ENCODE data around the gene TERT.

The TERT gene

DNA sequence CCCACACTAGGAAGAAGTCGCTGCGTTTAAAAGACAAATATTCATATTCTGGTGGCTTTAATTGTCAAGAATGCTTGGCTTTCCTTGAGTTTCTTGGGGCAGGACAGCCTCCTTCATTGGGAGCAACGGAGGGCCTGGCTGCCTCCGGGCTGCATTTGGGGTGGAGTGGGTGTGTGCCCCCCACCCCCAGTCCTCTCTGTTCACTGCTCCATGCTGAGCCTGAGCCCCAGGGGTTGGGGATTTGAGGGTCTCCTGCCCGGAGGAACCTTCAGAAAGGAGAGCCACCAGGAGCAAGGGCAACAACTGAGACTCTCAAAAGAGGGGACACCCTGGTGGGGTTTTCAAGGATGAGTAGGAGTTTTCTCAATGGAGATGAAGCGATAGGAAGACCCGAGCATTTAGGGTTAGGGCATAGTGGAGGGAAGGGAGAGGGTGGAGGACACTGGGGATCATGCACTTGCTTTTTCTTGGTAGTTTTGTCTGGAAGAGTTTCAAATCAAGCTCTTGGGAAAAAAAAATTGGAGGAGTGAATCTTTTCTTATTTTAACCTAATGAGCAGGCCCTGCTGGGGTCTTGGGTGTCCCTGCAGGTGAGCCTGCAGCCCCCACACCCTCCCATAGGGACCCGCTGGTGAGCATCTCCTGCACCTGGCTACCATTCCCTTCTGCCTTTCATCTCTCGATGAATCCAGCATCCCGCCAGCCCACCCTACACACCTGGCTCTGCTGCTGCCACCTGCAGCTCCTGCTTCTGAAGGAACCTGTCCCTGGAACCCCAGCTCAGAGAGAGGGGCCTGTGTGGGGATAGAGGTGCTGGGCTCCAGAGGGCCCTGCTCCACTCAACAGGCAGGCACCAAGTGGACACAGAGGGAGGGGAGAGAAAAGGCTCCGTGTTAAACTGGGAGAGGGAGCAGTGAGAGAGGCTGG, 89.3 kb downstream of the TERT start:
- no peak for DNase-seq (ENCODE audit: low read depth)
- H3K4me3 ChIP-seq (ENCODE audit: low read depth, low read length): no peak overlapping the region
- TF ChIP-seq, protein P1, sequence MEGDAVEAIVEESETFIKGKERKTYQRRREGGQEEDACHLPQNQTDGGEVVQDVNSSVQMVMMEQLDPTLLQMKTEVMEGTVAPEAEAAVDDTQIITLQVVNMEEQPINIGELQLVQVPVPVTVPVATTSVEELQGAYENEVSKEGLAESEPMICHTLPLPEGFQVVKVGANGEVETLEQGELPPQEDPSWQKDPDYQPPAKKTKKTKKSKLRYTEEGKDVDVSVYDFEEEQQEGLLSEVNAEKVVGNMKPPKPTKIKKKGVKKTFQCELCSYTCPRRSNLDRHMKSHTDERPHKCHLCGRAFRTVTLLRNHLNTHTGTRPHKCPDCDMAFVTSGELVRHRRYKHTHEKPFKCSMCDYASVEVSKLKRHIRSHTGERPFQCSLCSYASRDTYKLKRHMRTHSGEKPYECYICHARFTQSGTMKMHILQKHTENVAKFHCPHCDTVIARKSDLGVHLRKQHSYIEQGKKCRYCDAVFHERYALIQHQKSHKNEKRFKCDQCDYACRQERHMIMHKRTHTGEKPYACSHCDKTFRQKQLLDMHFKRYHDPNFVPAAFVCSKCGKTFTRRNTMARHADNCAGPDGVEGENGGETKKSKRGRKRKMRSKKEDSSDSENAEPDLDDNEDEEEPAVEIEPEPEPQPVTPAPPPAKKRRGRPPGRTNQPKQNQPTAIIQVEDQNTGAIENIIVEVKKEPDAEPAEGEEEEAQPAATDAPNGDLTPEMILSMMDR (IDR thresholded peaks at IDR 0.05; ENCODE audit: control insufficient read depth, extremely low read depth, insufficient read depth): no peak

DNA sequence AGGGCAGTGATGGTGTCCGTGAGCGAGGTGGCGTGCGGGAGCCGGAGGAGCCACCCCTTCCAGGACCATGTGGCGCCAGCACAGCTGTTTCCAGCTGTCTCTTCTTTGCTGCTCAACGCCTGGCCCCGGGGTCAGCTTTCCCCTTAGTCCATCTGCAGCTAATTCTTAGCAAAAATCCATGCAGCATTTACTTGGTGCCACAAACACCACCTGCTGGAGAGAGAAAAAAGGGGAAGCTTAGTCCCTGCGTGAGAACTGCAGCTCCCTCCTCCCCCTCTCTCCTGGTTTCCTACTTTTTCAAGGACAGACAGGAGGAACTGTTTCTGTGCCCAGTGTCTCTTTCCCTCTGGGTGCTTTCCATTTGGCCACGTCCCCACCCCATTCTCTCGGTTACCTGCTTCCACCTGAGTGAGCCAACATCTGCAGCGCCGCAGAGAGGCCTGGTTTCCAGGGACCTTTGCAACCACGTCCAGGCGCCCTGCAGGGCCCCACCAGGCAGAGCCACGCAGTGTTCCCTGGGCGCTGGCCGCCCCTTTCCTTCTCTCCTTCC, 90.1 kb downstream of the TERT start:
- peak; percentile 33 for DNase-seq (ENCODE audit: low read depth)
- TF ChIP-seq, protein P1 (IDR thresholded peaks at IDR 0.05; ENCODE audit: control insufficient read depth, extremely low read depth, insufficient read depth): peak; percentile 42
- H3K4me3 ChIP-seq (ENCODE audit: low read depth, low read length): no peak overlapping the region

DNA sequence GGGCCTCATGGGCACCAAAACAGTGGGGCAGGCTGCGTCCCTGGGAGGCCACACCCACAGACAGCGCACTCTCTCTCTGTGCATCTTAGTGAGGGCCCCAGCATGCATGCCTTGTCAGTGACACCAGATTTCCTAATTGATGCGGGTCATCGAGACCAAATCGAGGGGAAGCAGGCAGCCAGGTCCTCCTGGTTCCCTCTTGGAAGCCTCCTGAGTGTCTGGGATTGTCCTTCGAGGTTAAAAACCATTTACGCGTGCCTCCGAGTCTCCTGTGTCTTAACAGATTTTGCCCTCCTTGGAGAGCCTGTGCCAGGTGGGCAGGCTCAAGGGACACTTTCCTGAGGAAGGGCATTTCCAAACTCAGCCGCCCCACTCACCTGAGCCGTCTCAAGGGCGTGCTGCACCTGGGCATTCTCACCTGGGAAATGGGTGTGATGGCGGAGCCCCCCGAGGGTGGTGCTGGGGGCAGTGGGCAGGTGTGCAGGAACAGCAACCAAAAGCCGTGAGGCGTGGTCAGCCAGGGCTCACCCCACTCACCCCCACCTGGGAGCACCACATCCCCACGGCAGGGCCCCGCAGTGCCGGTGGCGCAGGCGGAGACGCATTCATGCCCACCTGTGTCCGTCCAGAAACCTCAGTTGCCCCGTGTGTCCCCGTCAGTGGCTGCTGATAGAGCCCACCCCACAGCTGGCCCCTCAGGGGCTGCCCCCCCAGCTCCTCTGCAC, 90.7 kb downstream of the TERT start:
- DNase-seq (ENCODE audit: low read depth): no peak
- H3K4me3 ChIP-seq (ENCODE audit: low read depth, low read length): no peak overlapping the region
- TF ChIP-seq, protein P1 (IDR thresholded peaks at IDR 0.05; ENCODE audit: control insufficient read depth, extremely low read depth, insufficient read depth): no peak

DNA sequence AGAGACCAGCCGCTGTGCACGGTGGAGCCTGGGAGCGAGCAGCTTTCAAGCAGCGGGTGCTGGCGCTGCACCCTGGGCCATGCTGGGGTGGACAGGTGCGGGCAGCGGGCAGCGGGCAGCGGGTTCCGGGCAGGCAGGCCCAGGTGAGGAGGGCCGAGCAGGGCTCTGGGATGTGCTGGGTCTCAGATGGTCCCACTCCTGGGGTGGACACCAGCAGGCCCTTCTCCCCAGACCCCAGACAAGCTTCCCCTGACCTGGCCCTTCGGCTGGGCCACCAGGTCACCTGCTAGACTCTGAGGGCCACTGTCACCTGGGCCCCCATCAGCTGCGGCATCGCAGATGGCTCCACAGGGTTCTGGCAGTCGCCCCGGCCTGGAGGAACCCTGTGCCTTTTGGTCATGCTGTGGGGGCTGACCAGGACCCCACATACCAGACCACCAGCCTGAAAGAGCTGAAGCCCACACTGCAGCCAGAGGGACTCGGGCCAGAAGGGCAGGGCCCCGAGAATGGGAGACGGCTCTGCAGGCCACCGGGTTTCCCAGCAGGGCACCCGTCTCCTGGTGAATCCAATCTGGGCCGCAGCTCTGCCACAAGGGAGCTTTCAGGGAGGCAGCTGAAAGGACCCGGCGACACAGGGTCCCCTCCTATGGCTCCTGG, 91.4 kb downstream of the TERT start:
- DNase-seq (ENCODE audit: low read depth): no peak
- no peak overlapping the region for H3K4me3 ChIP-seq (ENCODE audit: low read depth, low read length)
- TF ChIP-seq, protein P1 (IDR thresholded peaks at IDR 0.05; ENCODE audit: control insufficient read depth, extremely low read depth, insufficient read depth): no peak
